ENCODE results near the gene KLK15. TPM values are rescaled to one million over a fixed set of nuclear protein-coding genes. Genes with fewer than 3 reads are reported as not detected.

KLK15 gene
- total RNA-seq, 4 donors from 2014 or later = not detected

GRCh38 chr19:50832666-50833065 lies 708 bp downstream of the KLK15 start:
- H3K36me3 ChIP-seq = no peaks in the 10 kb centered on the region
- no peak for DNase-seq (ENCODE audit: extremely low spot score)
- no peaks in the 10 kb centered on the region for H3K9me3 ChIP-seq
- TF ChIP-seq CTCF (IDR thresholded peaks at IDR 0.05) (no peak), POLR2A (IDR thresholded peaks at IDR 0.05; ENCODE audit: low read depth) (no peak), POLR2AphosphoS5 (IDR thresholded peaks at IDR 0.05) (no peak), EP300 (IDR thresholded peaks at IDR 0.05) (no peak)
- WGBS = 78% methylated on average over 8 of the region's 8 CpGs
- peaks cover 7 to 20% (median 14%) of the 10 kb centered on the region in 4 donors for H3K4me1 ChIP-seq
- H3K27ac ChIP-seq (replicated peaks in 1 of 4) = no peak overlapping the region
- H3K4me3 ChIP-seq = no peak overlapping the region
- peaks cover 0 to 78% (median 3%) of the 10 kb centered on the region in 4 donors for H3K27me3 ChIP-seq
- intact Hi-C loops (cut with DNase I) = no loop called here

GRCh38 chr19:50831026-50831396 lies 2.4 kb downstream of the KLK15 start:
- DNase-seq (ENCODE audit: extremely low spot score) = no peak
- no peaks in the 10 kb centered on the region for H3K36me3 ChIP-seq
- no CpG with 5 or more reads among the region's 7 CpGs for WGBS
- H3K4me3 ChIP-seq = no peak overlapping the region
- no peak for TF ChIP-seq POLR2A (IDR thresholded peaks at IDR 0.05; ENCODE audit: low read depth)
- TF ChIP-seq POLR2AphosphoS5 (IDR thresholded peaks at IDR 0.05) = no peak
- no peak for TF ChIP-seq EP300 (IDR thresholded peaks at IDR 0.05)
- no peak for TF ChIP-seq CTCF (IDR thresholded peaks at IDR 0.05)
- intact Hi-C loops (cut with DNase I) = no loop called here
- peaks cover 0 to 78% (median 6%) of the 10 kb centered on the region in 4 donors for H3K27me3 ChIP-seq
- H3K9me3 ChIP-seq = no peaks in the 10 kb centered on the region
- H3K4me1 ChIP-seq = peaks cover 7 to 11% (median 10%) of the 10 kb centered on the region in 4 donors
- H3K27ac ChIP-seq (replicated peaks in 1 of 4) = no peak overlapping the region

GRCh38 chr19:50830266-50831025 lies 2.9 kb downstream of the KLK15 start:
- no peak overlapping the region for H3K4me3 ChIP-seq
- peaks cover 0 to 72% (median 6%) of the 10 kb centered on the region in 4 donors for H3K27me3 ChIP-seq
- H3K9me3 ChIP-seq = no peaks in the 10 kb centered on the region
- DNase-seq (ENCODE audit: extremely low spot score) = no peak
- TF ChIP-seq EP300 (IDR thresholded peaks at IDR 0.05) (no peak), POLR2AphosphoS5 (IDR thresholded peaks at IDR 0.05) (no peak), CTCF (IDR thresholded peaks at IDR 0.05) (no peak), POLR2A (IDR thresholded peaks at IDR 0.05; ENCODE audit: low read depth) (no peak)
- intact Hi-C loops (cut with DNase I) = no loop called here
- H3K36me3 ChIP-seq = no peaks in the 10 kb centered on the region
- WGBS = 51% methylated on average over 17 of the region's 17 CpGs
- peaks cover 4 to 6% (median 4%) of the 10 kb centered on the region in 4 donors for H3K4me1 ChIP-seq
- H3K27ac ChIP-seq (replicated peaks in 1 of 4) = no peak overlapping the region

GRCh38 chr19:50829801-50830200 lies 3.6 kb downstream of the KLK15 start:
- H3K36me3 ChIP-seq = no peaks in the 10 kb centered on the region
- peaks cover 0 to 66% (median 6%) of the 10 kb centered on the region in 4 donors for H3K27me3 ChIP-seq
- no peak overlapping the region for H3K4me3 ChIP-seq
- no peak for DNase-seq (ENCODE audit: extremely low spot score)
- no peaks in the 10 kb centered on the region for H3K4me1 ChIP-seq
- no peaks in the 10 kb centered on the region for H3K9me3 ChIP-seq
- WGBS = 65% methylated on average over 5 of the region's 5 CpGs
- intact Hi-C loops (cut with DNase I) = no loop called here
- H3K27ac ChIP-seq (replicated peaks in 1 of 4) = no peak overlapping the region
- TF ChIP-seq CTCF (IDR thresholded peaks at IDR 0.05) = no peak
- TF ChIP-seq POLR2AphosphoS5 (IDR thresholded peaks at IDR 0.05) = no peak
- TF ChIP-seq EP300 (IDR thresholded peaks at IDR 0.05) = no peak
- TF ChIP-seq POLR2A (IDR thresholded peaks at IDR 0.05; ENCODE audit: low read depth) = no peak

Data from esophagus muscularis mucosa (tissue), 4 donors.